Measurements from ENCODE around the gene ATP13A3. TPM values are rescaled to one million over a fixed set of nuclear protein-coding genes. Genes with fewer than 3 reads are reported as not detected.
"Not testable (repeated sequence)": the region's sequence is repeated elsewhere in the genome, so short reads cannot be mapped to it uniquely, and the experiment has no call there.

Gene ATP13A3
- total RNA-seq, 1 donor: 228 TPM

- no peak for TF ChIP-seq CTCF (IDR thresholded peaks at IDR 0.05; ENCODE audit: insufficient read depth, low read depth, low read length)
- no peak overlapping the region for H3K4me3 ChIP-seq (ENCODE audit: low read depth, low read length)
- DNase-seq (ENCODE audit: low read depth): no peak
Measured at GRCh38 chr3:194483850-194484249, 3.0 kb downstream of the ATP13A3 start.

GRCh38 chr3:194482830-194483229 lies 4.0 kb downstream of the ATP13A3 start:
- DNase-seq (ENCODE audit: low read depth); H3K4me3 ChIP-seq (ENCODE audit: low read depth, low read length): not testable (repeated sequence)

GRCh38 chr3:194482196-194482593 lies 4.6 kb downstream of the ATP13A3 start:
- no peak for TF ChIP-seq CTCF (IDR thresholded peaks at IDR 0.05; ENCODE audit: insufficient read depth, low read depth, low read length)
- no peak overlapping the region for H3K4me3 ChIP-seq (ENCODE audit: low read depth, low read length)
- no peak for DNase-seq (ENCODE audit: low read depth)

GRCh38 chr3:194481525-194482195 lies 5.1 kb downstream of the ATP13A3 start:
- H3K4me3 ChIP-seq (ENCODE audit: low read depth, low read length): no peak overlapping the region
- DNase-seq (ENCODE audit: low read depth): no peak
- no peak for TF ChIP-seq CTCF (IDR thresholded peaks at IDR 0.05; ENCODE audit: insufficient read depth, low read depth, low read length)

- no peak overlapping the region for H3K4me3 ChIP-seq (ENCODE audit: low read depth, low read length)
- TF ChIP-seq CTCF (IDR thresholded peaks at IDR 0.05; ENCODE audit: insufficient read depth, low read depth, low read length): no peak
- DNase-seq (ENCODE audit: low read depth): peak; percentile 81
Measured at GRCh38 chr3:194481103-194481502, 5.7 kb downstream of the ATP13A3 start.

- no peak for TF ChIP-seq CTCF (IDR thresholded peaks at IDR 0.05; ENCODE audit: insufficient read depth, low read depth, low read length)
- no peak overlapping the region for H3K4me3 ChIP-seq (ENCODE audit: low read depth, low read length)
- no peak for DNase-seq (ENCODE audit: low read depth)
Measured at GRCh38 chr3:194476784-194477183, 10.0 kb downstream of the ATP13A3 start.

GRCh38 chr3:194475978-194476377 lies 10.8 kb downstream of the ATP13A3 start:
- TF ChIP-seq CTCF (IDR thresholded peaks at IDR 0.05; ENCODE audit: insufficient read depth, low read depth, low read length): no peak
- DNase-seq (ENCODE audit: low read depth): no peak
- H3K4me3 ChIP-seq (ENCODE audit: low read depth, low read length): no peak overlapping the region
